ELR (cell line): ENCODE measurements around the gene CSRP1.
A peak's percentile ranks its signal among the peaks of the same experiment; 100 is the strongest.
"Not testable (repeated sequence)": the region's sequence is repeated elsewhere in the genome, so short reads cannot be mapped to it uniquely, and the experiment has no call there.

ENCODE experiments used
- DNase-seq: peaks from one replicate; pipeline ENCODE4 v3.0.0-alpha.2; 2015; ENCODE audit warnings: low read depth

The CSRP1 gene

GRCh38 chr1:201537891-201538611 lies 31.1 kb upstream of the CSRP1 start:
- DNase-seq: peak; percentile 65

GRCh38 chr1:201537467-201537866 lies 30.5 kb upstream of the CSRP1 start:
- no peak for DNase-seq

DNA sequence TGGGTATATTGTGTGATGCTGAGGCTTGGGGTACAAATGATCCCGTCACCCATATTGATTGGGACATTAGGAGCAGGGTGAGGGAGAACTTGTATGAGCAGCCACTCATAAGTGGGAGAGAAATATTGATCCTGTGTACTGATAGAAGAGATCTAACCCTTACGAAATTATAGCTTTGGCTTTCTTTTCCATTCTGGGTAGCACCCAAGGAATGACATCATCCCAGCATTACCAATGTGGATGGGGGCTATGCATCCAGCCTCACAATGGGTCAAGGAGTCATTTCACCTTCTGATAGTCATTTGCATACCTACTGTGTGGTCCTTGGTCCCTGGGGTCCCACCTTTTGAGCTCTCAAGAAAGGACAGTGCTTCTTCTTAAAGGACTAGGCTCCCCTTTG lies 30.1 kb upstream of the CSRP1 start:
- peak; percentile 43 for DNase-seq

GRCh38 chr1:201536558-201536957 lies 29.6 kb upstream of the CSRP1 start:
- peak; percentile 93 for DNase-seq

- DNase-seq: no peak
These were observed 29.0 kb upstream of the CSRP1 start for GRCh38 chr1:201535919-201536245.

- DNase-seq: peak; percentile 64
These were observed 28.4 kb upstream of the CSRP1 start for GRCh38 chr1:201535046-201535918.

DNA sequence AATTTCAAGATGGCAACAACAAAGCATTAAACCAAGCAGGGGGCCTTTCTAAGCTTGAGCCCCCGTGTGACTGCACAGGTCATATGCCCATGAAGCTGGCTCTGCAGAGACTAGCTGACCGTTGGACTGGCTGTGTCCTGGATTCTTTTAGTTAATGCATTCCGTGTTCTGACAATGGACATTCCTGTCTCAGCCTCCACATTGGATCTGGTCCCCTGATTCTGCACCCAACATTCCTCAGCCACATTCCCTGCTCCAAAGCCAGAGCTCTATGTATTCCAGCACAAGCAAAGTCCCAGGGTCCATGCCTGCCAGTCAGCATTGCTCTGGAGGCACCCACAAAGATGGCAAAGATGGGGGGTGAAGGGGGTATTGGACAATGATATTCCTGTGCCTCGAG lies 26.9 kb upstream of the CSRP1 start:
- no peak for DNase-seq

DNA sequence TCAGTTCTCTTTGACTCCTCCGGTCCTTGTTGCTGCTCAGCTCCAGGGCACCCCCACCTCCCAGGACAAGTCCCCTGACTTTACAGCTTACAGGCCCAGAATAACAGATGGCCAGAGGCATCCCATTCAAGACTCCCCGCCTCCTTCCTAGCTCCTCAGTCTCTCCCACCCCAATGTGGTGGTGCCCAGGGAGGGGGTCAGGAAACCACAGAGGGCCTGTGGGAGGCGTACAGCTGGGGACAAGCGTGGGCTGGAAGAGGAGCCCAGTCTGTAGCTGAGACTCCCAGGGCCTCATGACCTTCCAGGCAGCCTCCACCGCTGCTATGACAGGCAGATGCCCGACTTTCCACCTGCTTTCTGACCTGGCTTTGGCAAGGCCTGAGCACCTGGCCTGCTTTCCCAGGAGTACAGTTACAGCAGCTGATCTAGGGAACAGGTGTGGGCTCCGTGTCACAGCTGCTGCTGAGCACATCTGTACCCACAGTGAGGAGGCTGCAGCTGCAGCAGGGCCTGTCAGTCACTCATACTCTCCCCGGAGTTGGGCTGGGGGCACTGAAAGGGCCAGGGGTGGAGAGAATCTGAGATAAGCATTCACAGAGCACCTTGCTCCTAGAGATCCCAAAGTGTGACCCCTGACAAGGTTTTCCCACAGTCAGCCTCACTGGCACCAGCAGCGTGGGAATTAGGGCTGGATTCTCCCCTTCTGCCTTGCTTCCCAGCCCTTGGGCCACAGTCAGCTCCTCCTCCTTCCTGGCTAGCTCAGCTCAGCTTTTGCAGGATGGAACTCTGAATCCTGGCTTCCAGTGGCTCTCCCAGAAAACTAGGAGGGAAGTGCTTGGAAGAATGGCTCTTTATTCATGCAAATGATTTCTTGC lies 24.9 kb upstream of the CSRP1 start:
- DNase-seq: no peak

GRCh38 chr1:201530741-201531531 lies 24.0 kb upstream of the CSRP1 start:
- peak; percentile 84 for DNase-seq

GRCh38 chr1:201528631-201529252 lies 21.8 kb upstream of the CSRP1 start:
- peak; percentile 35 for DNase-seq

DNA sequence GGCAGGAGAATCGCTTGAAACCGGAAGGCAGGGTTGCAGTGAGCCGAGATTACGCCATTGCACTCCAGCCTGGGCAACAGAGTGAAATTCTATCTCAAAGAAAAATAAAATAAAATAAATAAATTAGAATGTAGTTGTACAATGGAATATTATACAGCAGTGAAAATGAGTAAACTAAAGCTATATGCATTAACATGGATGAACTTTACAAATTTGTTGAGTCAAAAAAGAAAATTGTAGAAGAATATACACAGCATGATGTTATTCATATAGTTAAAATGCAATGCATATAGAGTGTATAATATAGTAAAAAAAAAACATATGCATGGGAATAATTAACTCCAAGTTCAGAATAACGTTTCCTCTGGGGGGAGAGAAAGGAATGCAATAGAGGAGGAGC lies 21.0 kb upstream of the CSRP1 start:
- DNase-seq: no peak

- DNase-seq: no peak
These were observed 18.4 kb upstream of the CSRP1 start for GRCh38 chr1:201525193-201525778.

GRCh38 chr1:201520046-201520575 lies 13.2 kb upstream of the CSRP1 start:
- DNase-seq: not testable (repeated sequence)

GRCh38 chr1:201518071-201518470 lies 11.1 kb upstream of the CSRP1 start:
- DNase-seq: no peak

GRCh38 chr1:201517631-201518030 lies 10.7 kb upstream of the CSRP1 start:
- DNase-seq: no peak

GRCh38 chr1:201516511-201517127 lies 9.7 kb upstream of the CSRP1 start:
- no peak for DNase-seq

DNA sequence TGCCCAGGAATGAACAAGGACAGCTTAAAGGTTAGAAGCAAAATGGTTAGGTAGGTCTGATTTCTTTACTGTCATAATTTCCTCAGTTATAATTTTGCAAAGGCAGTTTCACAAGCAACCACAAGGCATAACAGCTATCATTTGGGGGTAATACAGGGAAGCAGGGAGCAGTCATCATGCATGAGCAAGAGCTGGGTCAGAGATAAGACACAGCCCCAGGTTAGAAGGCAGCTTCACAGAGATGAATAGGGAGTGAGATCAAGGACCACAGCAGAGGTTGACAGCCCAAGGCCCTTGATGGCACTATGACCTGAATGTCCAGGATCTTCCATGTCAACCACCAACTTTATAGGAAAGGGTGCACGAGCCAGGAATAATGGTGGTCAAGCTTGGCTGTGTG lies 9.0 kb upstream of the CSRP1 start:
- DNase-seq: peak; percentile 53

DNA sequence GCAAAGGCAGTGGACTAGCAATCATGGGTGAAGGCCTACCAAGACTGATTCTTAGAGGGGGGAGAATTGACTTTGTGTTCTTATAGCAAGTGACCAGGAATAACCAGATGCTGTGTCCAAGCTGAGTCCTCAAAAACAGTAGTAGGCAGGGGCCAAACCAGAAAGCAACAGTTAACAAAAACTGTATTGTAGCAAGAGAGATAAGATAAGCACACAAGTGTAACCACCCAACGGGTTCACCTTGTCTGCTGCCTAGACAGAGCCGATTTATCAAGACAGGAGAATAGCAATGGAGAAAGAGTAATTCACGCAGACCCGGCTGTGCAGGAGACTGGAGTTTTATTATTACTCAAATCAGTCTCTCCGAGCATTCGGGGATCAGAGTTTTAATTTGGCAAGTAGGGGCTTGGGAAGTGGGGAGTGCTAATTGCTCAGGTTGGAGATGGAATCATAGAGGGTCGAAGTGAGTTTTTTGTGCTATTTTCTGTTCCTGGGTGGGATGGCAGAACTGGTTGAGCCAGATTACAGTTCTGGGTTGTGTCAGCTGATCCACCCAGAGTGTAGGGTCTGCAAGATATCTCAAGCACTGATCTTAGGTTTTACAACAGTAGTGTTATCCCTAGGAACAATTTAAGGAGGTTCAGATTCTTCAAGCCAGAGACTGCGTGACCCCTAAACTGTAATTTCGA lies 8.3 kb upstream of the CSRP1 start:
- no peak for DNase-seq

DNA sequence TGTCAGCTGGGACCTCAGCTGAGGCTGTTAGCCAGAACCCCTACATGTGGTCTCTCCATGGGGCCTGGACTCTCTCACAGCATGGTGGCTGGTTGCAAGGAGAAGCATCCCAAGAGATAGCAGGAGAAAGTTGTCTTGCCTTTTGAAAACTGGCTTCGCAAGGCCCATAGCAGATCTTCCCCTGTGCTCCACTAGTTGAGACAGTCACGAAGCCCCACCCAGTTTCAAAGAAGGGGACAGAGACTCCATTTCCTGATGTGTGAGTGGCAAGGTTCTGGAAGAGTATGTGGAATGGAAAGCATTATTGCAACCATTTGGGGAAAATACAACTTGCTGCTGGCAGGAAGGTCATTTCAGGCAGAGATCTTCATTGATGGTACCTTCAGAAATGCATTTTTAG lies 7.5 kb upstream of the CSRP1 start:
- no peak for DNase-seq
